PC-3 (cell line): ENCODE data around the gene FIBIN. TPM values are rescaled to one million over a fixed set of nuclear protein-coding genes. Genes with fewer than 3 reads are reported as not detected.

Experiments
- ATAC-seq: fragments of 200-7000 bp; cut with Tn5 transposase; 2 replicates; pipeline ENCODE4 v1.9.1; 2020; ENCODE audit warnings: mild to moderate bottlenecking, moderate library complexity
- BruUV-seq: library from RNA; stranded (reverse); fragments of 400-500 nt; replicated peaks from 2 replicates; lab custom pipeline; 2021; lab: Mats Ljungman, UMichigan
- CTCF ChIA-PET: fragments of 300-600 bp; sonication (Branson Sonifier 250); formaldehyde crosslinking; loops from one replicate; lab custom pipeline; 2022; ENCODE audit warnings: antibody characterized with exemption; lab: Charles Lee
- POLR2A ChIA-PET: fragments of 300-600 bp; sonication (Branson Sonifier 250); formaldehyde crosslinking; loops from one replicate; lab custom pipeline; 2022; ENCODE audit warnings: antibody characterized with exemption; ENCODE audit not compliant: unreplicated experiment; lab: Charles Lee
- DNase-seq: peaks from one replicate; pipeline ENCODE4 v3.0.0-alpha.2; 2015
- H2AFZ ChIP-seq: fragments of 300-600 bp; sonication (generic); 2 replicates; pipeline ENCODE4 v1.6.0; 2016; ENCODE audit warnings: antibody characterized with exemption, low read length
- H3F3A ChIP-seq: fragments of 300-600 bp; sonication (generic); one replicate; pipeline ENCODE4 v1.6.0; 2017; ENCODE audit warnings: antibody characterized with exemption, low read length, control low read depth, mild to moderate bottlenecking; ENCODE audit not compliant: unreplicated experiment
- H3K27ac ChIP-seq: fragments of 300-600 bp; sonication (generic); 2 replicates; pipeline ENCODE4 v1.5.1; 2016; ENCODE audit warnings: mild to moderate bottlenecking, low read length
- H3K27me3 ChIP-seq: fragments of 300-600 bp; sonication (generic); 2 replicates; pipeline ENCODE4 v1.6.1; 2016; ENCODE audit warnings: low read length, mixed read lengths
- H3K36me3 ChIP-seq: fragments of 300-600 bp; sonication (generic); 2 replicates; pipeline ENCODE4 v1.6.1; 2016; ENCODE audit warnings: low read depth, mixed run types, low read length, mixed read lengths
- H3K4me1 ChIP-seq: fragments of 300-600 bp; sonication (generic); 2 replicates; pipeline ENCODE4 v1.5.1; 2016; ENCODE audit warnings: low read length; ENCODE audit not compliant: insufficient read depth
- H3K4me2 ChIP-seq: fragments of 300-600 bp; sonication (generic); 2 replicates; pipeline ENCODE4 v1.6.0; 2016; ENCODE audit warnings: low read length
- H3K4me3 ChIP-seq: fragments of 300-600 bp; sonication (generic); 2 replicates; pipeline ENCODE4 v1.5.1; 2016; ENCODE audit warnings: mild to moderate bottlenecking, low read length, mixed read lengths
- H3K79me2 ChIP-seq: fragments of 300-600 bp; sonication (generic); 2 replicates; pipeline ENCODE4 v1.6.1; 2017; ENCODE audit warnings: low read length, mixed read lengths
- H3K9ac ChIP-seq: fragments of 300-600 bp; sonication (generic); 2 replicates; pipeline ENCODE4 v1.6.0; 2016; ENCODE audit warnings: mild to moderate bottlenecking, low read length
- H3K9me2 ChIP-seq: fragments of 300-600 bp; sonication (generic); replicated peaks from 2 replicates; pipeline ENCODE4 v1.6.1; 2016; ENCODE audit warnings: mixed run types, low read length, mixed read lengths
- H3K9me3 ChIP-seq: fragments of 300-600 bp; sonication (generic); 2 replicates; pipeline ENCODE4 v1.6.1; 2016; ENCODE audit warnings: low read length, mixed read lengths
- H4K20me1 ChIP-seq: fragments of 300-600 bp; sonication (generic); 2 replicates; pipeline ENCODE4 v1.6.1; 2016; ENCODE audit warnings: low read length, mixed read lengths
- EZH2 ChIP-seq: fragments of 300-600 bp; sonication (generic); IDR thresholded peaks from one replicate; pipeline ENCODE4 v1.6.1; 2017; ENCODE audit warnings: antibody characterized with exemption, mild to moderate bottlenecking, low read length; ENCODE audit not compliant: unreplicated experiment
- EZH2phosphoT487 ChIP-seq: fragments of 300-600 bp; sonication (generic); IDR thresholded peaks from 2 replicates; pipeline ENCODE4 v1.6.1; 2018; ENCODE audit warnings: mild to moderate bottlenecking, antibody characterized with exemption, low read length, borderline replicate concordance
- intact Hi-C: fragments of 100-400 bp; cut with micrococcal nuclease; formaldehyde crosslinking; loops from 2 replicates; pipeline ENCODE4 v1.9.0; 2023
- total RNA-seq: library from RNA; depleted of rRNA; stranded (reverse); fragments of >200 nt; gene quantifications from 2 replicates; pipeline ENCODE4 v1.2.3, GENCODE V29; 2014
- TF ChIP-seq, protein P1 (sequence below): fragments of 300-600 bp; sonication (generic); conservative IDR thresholded peaks from 2 replicates; pipeline ENCODE4 v1.5.1; 2017; ENCODE audit warnings: antibody characterized with exemption, low read depth, mild to moderate bottlenecking, low read length

FIBIN gene
- total RNA-seq, 1 experiment from 2014 or later, result not detected

GRCh38 chr11:26953770-26954392 is 40.0 kb upstream of the FIBIN start:
- intact Hi-C loops, result no loop called here
- Histone ChIP-seq H2AFZ (no peak overlapping the region), H4K20me1 (no peaks in the 10 kb centered on the region), H3K27me3 (no peaks in the 10 kb centered on the region), H3K4me3 (no peak overlapping the region), H3K9me3 (no peaks in the 10 kb centered on the region), H3F3A (no peaks in the 10 kb centered on the region), H3K79me2 (no peaks in the 10 kb centered on the region), H3K36me3 (no peaks in the 10 kb centered on the region), H3K4me2 (no peak overlapping the region), H3K9ac (no peak overlapping the region), H3K9me2 (no peaks in the 10 kb centered on the region), H3K4me1 (no peaks in the 10 kb centered on the region), H3K27ac (no peak overlapping the region)
- CTCF ChIA-PET, result no interaction called here
- POLR2A ChIA-PET, result no interaction called here
- no TSS peak for BruUV-seq
- no peak for DNase-seq
- TF ChIP-seq EZH2phosphoT487, result no peak
- TF ChIP-seq, protein P1, sequence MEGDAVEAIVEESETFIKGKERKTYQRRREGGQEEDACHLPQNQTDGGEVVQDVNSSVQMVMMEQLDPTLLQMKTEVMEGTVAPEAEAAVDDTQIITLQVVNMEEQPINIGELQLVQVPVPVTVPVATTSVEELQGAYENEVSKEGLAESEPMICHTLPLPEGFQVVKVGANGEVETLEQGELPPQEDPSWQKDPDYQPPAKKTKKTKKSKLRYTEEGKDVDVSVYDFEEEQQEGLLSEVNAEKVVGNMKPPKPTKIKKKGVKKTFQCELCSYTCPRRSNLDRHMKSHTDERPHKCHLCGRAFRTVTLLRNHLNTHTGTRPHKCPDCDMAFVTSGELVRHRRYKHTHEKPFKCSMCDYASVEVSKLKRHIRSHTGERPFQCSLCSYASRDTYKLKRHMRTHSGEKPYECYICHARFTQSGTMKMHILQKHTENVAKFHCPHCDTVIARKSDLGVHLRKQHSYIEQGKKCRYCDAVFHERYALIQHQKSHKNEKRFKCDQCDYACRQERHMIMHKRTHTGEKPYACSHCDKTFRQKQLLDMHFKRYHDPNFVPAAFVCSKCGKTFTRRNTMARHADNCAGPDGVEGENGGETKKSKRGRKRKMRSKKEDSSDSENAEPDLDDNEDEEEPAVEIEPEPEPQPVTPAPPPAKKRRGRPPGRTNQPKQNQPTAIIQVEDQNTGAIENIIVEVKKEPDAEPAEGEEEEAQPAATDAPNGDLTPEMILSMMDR, result no peak
- no peak for TF ChIP-seq EZH2
- no peak for ATAC-seq

DNA sequence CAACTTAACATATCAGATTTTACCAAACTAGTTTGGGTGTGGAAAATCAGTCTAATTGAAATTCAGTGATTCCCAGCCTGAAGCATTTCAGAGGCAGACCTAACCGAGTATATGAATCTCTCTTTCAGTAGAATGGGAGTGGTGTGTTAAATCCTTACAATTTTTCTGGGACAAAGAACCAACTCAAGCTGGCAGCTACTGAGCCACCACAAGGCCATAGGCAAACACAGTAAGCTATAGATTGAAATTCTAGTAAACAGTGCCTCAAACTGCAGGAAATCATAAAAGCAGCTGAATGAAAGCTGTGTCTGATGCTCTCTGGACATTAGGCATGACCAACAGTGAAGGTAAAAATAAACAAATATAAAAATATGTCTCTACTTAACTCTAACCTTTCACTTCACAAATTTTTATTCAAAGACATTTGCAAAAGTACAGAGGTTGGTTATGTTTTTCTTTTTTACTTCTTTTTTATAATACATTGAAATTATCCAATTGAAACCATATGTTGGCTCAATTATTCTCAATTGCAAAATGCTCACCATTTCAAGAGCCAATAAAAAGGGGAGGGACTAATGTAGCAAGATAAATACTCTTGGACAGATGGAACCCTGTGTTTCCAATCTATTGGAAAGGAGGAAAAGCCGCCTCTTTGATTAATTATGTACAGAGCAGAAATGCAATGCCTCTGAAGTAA is 35.8 kb upstream of the FIBIN start:
- DNase-seq, result no peak
- no peaks in the 10 kb centered on the region for H3K79me2 ChIP-seq
- TF ChIP-seq EZH2phosphoT487 (no peak), EZH2 (no peak)
- TF ChIP-seq, protein P1, result no peak
- no peak overlapping the region for H3K4me2 ChIP-seq
- ChIA-PET POLR2A (no interaction called here), CTCF (no interaction called here)
- H3K4me1 ChIP-seq, result no peaks in the 10 kb centered on the region
- no peak for ATAC-seq
- H3K4me3 ChIP-seq, result no peak overlapping the region
- H3K27ac ChIP-seq, result no peak overlapping the region
- no peaks in the 10 kb centered on the region for H3K36me3 ChIP-seq
- no peak overlapping the region for H3K9ac ChIP-seq
- no peaks in the 10 kb centered on the region for H3K9me2 ChIP-seq
- H4K20me1 ChIP-seq, result no peaks in the 10 kb centered on the region
- intact Hi-C loops, result no loop called here
- no peaks in the 10 kb centered on the region for H3F3A ChIP-seq
- BruUV-seq, result no TSS peak
- no peaks in the 10 kb centered on the region for H3K9me3 ChIP-seq
- H2AFZ ChIP-seq, result no peak overlapping the region
- no peaks in the 10 kb centered on the region for H3K27me3 ChIP-seq

DNA sequence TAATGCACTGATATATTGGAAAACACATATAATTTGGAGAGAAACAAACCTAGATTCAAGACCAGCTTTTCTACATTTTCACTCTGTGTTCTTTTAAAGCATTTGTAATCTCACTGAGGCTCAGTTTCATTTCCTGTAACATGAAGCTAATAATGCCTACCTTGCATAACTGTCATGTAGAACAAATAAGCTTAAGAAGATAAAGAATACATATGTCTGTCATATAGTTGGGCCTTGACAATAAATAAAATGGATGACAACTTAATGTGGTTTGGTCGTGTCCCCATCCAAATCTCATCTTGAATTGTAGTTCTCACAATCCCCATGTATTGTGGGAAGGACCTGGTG is 35.2 kb upstream of the FIBIN start:
- POLR2A ChIA-PET, result no interaction called here
- CTCF ChIA-PET, result no interaction called here
- ATAC-seq, result no peak

More for the DNA sequence above, 35.2 kb upstream of the FIBIN start:
- Histone ChIP-seq H3K36me3 (no peaks in the 10 kb centered on the region), H3K4me1 (no peaks in the 10 kb centered on the region), H3K4me3 (no peak overlapping the region), H3K79me2 (no peaks in the 10 kb centered on the region), H3K9me2 (no peaks in the 10 kb centered on the region), H3K27me3 (no peaks in the 10 kb centered on the region), H3K27ac (no peak overlapping the region), H4K20me1 (no peaks in the 10 kb centered on the region), H3F3A (no peaks in the 10 kb centered on the region), H3K9ac (no peak overlapping the region), H2AFZ (no peak overlapping the region), H3K9me3 (no peaks in the 10 kb centered on the region), H3K4me2 (no peak overlapping the region)
- TF ChIP-seq EZH2phosphoT487 (no peak), EZH2 (no peak)
- TF ChIP-seq, protein P1, result no peak
- DNase-seq, result no peak
- no TSS peak for BruUV-seq
- intact Hi-C loops, result no loop called here
